RWPE1 (cell line): ENCODE data around the gene RBMS3.
"Not testable (repeated sequence)": the region's sequence is repeated elsewhere in the genome, so short reads cannot be mapped to it uniquely, and the experiment has no call there.

Source experiments
- CTCF ChIA-PET: fragments of 350-600 bp; sonication (Branson Sonifier 250); formaldehyde crosslinking; extraction: SDS; loops from one replicate; lab custom pipeline; 2021; lab: Yijun Ruan, JAX
- POLR2A ChIA-PET: fragments of 400-600 bp; formaldehyde crosslinking; extraction: SDS; loops from one replicate; lab custom pipeline; 2020; ENCODE audit warnings: antibody characterized with exemption; ENCODE audit not compliant: low non-redundant PET; lab: Yijun Ruan, JAX
- DNase-seq: peaks from one replicate; pipeline ENCODE4 v3.0.0; 2012; ENCODE audit warnings: low spot score
- H3K27ac ChIP-seq: fragments of 450-650 bp; 2 replicates; pipeline ENCODE4 v1.5.1; 2017
- TF ChIP-seq, protein P1 (sequence below): fragments of 450-650 bp; conservative IDR thresholded peaks from 2 replicates; pipeline ENCODE4 v1.5.1; 2017; ENCODE audit warnings: low read depth, mild to moderate bottlenecking

Gene RBMS3

DNA sequence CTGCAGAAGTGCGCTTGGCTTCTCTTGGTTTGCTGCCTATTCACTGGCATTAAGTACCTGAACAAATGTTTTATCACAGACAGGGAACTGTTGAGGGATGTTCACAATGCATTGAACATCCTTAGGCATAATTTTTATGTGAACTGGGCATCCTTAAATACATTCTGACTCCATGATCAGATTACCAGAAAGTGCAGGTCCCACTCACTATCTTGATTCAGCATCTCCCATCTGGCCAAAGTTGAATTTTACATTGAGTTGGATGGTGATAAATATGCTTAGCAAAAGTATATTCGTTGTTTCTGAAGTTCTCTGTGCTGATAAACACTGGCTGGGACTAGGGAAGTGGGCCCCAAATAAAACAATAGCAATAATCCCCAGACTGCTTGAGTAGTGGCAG, 108.5 kb downstream of the RBMS3 start:
- no peak for DNase-seq
- CTCF ChIA-PET: no interaction called here
- TF ChIP-seq, protein P1, sequence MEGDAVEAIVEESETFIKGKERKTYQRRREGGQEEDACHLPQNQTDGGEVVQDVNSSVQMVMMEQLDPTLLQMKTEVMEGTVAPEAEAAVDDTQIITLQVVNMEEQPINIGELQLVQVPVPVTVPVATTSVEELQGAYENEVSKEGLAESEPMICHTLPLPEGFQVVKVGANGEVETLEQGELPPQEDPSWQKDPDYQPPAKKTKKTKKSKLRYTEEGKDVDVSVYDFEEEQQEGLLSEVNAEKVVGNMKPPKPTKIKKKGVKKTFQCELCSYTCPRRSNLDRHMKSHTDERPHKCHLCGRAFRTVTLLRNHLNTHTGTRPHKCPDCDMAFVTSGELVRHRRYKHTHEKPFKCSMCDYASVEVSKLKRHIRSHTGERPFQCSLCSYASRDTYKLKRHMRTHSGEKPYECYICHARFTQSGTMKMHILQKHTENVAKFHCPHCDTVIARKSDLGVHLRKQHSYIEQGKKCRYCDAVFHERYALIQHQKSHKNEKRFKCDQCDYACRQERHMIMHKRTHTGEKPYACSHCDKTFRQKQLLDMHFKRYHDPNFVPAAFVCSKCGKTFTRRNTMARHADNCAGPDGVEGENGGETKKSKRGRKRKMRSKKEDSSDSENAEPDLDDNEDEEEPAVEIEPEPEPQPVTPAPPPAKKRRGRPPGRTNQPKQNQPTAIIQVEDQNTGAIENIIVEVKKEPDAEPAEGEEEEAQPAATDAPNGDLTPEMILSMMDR: no peak
- no peak overlapping the region for H3K27ac ChIP-seq
- POLR2A ChIA-PET: no interaction called here

DNA sequence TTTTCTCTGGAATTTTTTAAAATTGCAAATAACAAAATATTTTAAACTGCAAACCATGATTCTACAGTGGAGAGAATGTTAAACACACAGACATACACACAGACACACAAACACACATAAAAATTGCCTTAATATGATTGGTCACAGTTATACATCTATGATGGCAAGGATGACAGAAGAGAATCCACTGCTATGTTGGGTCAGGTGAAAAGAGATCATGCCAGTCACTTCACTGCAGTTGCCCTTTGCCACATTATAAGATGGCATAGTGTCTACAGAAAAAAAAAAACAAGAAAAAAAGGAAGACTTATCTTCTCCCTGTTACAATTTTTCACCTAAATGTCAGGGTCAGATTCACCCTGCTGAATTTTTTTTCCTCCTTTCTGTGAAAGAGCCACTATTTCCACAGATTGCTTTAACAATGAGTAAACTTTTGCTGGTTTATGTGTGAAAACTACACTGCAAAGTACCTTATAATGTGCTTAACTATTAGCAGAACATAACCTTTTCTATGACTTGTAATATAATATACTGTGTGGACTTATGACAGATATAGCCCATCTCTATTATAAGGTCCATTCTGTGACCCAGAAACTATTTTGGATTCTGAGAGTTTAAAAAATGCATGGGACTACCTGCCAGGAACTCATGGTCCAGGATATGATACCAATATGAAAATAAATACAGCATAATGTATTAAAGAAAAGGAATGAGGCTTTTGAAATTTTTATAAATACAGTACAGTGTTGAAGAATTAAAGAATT, 111.9 kb downstream of the RBMS3 start:
- TF ChIP-seq, protein P1: no peak
- ChIA-PET POLR2A (no interaction called here), CTCF (no interaction called here)
- no peak overlapping the region for H3K27ac ChIP-seq
- DNase-seq: no peak

DNA sequence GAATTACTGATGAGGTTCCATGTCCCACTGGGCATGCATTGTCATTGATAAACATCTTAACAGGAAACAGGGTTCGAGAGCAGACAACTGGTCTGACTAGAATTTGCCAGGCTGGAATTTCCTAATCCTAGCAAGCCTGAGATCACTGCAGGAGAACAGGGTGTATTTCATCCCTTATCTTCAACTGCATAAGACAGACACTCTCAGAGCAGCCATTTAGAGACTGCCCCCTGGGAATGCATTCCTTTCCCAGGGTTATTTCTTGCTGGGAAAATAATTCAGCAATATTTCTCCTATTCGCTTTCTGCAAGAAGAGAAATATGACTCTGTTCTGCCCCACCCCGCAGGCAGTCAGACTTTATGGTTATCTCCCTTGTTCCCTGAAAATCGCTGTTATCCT, 113.1 kb downstream of the RBMS3 start:
- DNase-seq, CTCF ChIA-PET, H3K27ac ChIP-seq, POLR2A ChIA-PET: not testable (repeated sequence)

DNA sequence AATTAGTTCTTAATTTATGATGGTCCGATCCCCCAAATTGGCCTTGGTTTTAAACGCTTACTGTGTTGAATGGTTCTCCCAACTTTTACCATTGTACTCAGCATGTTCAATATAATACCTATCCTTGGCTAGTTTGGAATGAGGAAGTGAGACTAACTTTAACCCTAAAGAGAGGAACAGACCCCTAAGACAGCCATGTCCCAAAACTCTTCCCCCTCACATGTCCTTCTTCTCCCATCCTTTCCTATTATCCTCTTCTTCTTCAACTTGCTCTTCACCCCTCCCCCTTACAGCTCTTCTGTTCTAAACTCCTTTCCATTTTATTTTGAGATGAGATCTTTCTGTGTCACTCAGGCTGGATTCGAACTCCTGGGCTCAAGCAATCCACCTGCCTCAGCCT, 116.5 kb downstream of the RBMS3 start:
- POLR2A ChIA-PET: no interaction called here
- CTCF ChIA-PET: interaction anchor here (0.6 kb wide), 2 partner anchors 448 to 592 kb away, joined by 3 read pairs; no protein-coding TSS in a partner anchor
- H3K27ac ChIP-seq: no peak overlapping the region
- TF ChIP-seq, protein P1: no peak
- DNase-seq: no peak

DNA sequence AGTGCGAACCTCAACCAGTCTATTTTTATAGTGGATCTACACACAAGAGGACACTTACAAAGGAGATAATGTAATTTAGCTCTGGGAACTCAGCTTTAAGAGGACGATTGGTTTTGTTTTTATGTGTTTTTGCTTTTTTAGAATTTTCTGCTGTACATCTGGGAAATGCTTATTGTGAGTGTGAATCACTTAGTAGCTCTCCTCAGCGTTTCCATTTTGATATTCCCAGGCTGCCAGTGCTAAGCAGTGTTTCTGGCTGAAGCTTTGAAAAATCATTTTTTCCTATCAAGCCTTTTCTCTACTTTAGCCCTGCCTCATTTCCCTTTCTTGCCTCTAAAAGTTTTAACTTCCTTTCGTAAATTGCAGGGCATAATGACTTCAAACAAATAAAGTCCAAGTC, 117.9 kb downstream of the RBMS3 start:
- H3K27ac ChIP-seq: no peak overlapping the region
- no peak for DNase-seq
- TF ChIP-seq, protein P1: no peak
- ChIA-PET POLR2A (no interaction called here), CTCF (no interaction called here)

DNA sequence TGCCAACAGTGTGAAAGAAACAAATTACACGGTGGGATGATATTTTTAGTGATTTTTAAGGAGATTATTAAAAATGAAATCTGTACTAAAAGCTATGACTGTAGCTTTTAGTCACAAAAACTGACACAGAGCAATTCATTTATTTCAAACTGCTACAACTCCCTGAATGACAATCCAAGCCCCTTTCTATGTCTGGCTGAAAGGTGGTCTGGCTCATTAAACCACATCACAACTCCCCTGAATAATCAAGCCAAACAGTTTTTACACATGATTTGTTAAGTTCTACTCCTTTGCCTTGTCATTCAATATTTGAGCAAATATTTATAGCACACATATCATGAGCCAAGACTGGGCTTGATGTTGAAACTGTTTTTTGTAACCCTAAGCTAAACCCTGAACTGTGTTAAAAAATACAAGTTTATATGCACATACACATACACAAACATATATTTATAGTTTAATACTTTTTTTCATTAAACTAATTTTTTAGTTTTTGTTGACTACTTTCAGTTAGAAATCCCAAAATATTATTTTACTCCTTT, 125.5 kb downstream of the RBMS3 start:
- TF ChIP-seq, protein P1: no peak
- CTCF ChIA-PET: no interaction called here
- POLR2A ChIA-PET: no interaction called here
- no peak overlapping the region for H3K27ac ChIP-seq
- DNase-seq: no peak

DNA sequence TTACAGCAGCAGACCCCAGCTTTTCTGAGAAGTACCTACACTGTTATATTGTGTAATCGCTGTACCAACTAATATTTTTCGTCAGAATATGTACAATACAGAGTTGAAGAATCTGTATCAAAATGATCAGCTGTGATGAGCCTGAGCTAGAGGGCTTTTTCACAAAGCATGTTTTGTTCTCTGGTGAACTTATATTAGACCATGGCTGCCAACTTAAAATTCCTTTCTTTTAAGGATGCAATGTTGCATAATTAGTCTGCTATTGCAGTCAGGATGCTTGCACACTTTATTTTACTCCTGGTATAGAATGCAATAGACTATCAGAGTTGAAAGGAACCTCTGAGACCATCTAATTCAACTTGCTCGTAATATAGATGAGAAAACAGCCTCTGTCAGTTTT, 127.8 kb downstream of the RBMS3 start:
- CTCF ChIA-PET: no interaction called here
- H3K27ac ChIP-seq: no peak overlapping the region
- POLR2A ChIA-PET: no interaction called here
- DNase-seq: no peak
- TF ChIP-seq, protein P1: no peak
